GM18519 (cell line): ENCODE results near the gene ST3GAL2.
"Not testable (repeated sequence)": the region's sequence is repeated elsewhere in the genome, so short reads cannot be mapped to it uniquely, and the experiment has no call there.

Experiments
- ATAC-seq: cut with Tn5 transposase; IDR thresholded peaks from one replicate; pipeline ENCODE4 v1.9.1; 2021; ENCODE audit warnings: mild to moderate bottlenecking, moderate library complexity; ENCODE audit not compliant: unreplicated experiment, low FRiP score

Gene ST3GAL2

GRCh38 chr16:70391881-70392481 lies 46.9 kb downstream of the ST3GAL2 start:
- no peak for ATAC-seq

GRCh38 chr16:70391446-70391845 lies 47.5 kb downstream of the ST3GAL2 start:
- ATAC-seq = no peak

- no peak for ATAC-seq
Observed at GRCh38 chr16:70390774-70391173, 48.1 kb downstream of the ST3GAL2 start.

GRCh38 chr16:70388006-70388680 lies 50.8 kb downstream of the ST3GAL2 start:
- ATAC-seq = no peak

- not testable (repeated sequence) for ATAC-seq
Observed at GRCh38 chr16:70386289-70386986, 52.5 kb downstream of the ST3GAL2 start.

GRCh38 chr16:70383421-70383960 lies 55.4 kb downstream of the ST3GAL2 start:
- no peak for ATAC-seq

GRCh38 chr16:70381604-70382342 lies 57.1 kb downstream of the ST3GAL2 start:
- ATAC-seq = no peak

- ATAC-seq = peak; percentile 91
Observed at GRCh38 chr16:70380919-70381603, 57.8 kb downstream of the ST3GAL2 start.

- ATAC-seq = no peak
Observed at GRCh38 chr16:70380248-70380918, 58.5 kb downstream of the ST3GAL2 start.

GRCh38 chr16:70378869-70379493 lies 59.9 kb downstream of the ST3GAL2 start:
- ATAC-seq = no peak

GRCh38 chr16:70377782-70378181 lies 61.1 kb downstream of the ST3GAL2 start:
- ATAC-seq = no peak

- no peak for ATAC-seq
Observed at GRCh38 chr16:70375636-70376611, 63.0 kb downstream of the ST3GAL2 start.

- ATAC-seq = no peak
Observed at GRCh38 chr16:70374213-70374612, 64.7 kb downstream of the ST3GAL2 start.

GRCh38 chr16:70372921-70373728 lies 65.8 kb downstream of the ST3GAL2 start:
- ATAC-seq = no peak

- ATAC-seq = no peak
Observed at GRCh38 chr16:70370924-70371323, 68.0 kb downstream of the ST3GAL2 start.

- ATAC-seq = not testable (repeated sequence)
Observed at GRCh38 chr16:70370145-70370544, 68.8 kb downstream of the ST3GAL2 start.

- no peak for ATAC-seq
Observed at GRCh38 chr16:70364399-70364798, 74.5 kb downstream of the ST3GAL2 start.
